ENCODE measurements around the gene MRS2. TPM values are rescaled to one million over a fixed set of nuclear protein-coding genes. Genes with fewer than 3 reads are reported as not detected.

MRS2 gene
- 25.2 and 37.3 TPM in 2 replicates for total RNA-seq (2014; rRNA removed; shearing (Covaris generic); ENCODE audit: low replicate concordance)

- Histone ChIP-seq H3K4me2 (ENCODE audit: low read depth, low read length, poor library complexity, severe bottlenecking) (peak within 1 kb of the TSS; percentile 84), H2AFZ (ENCODE audit: low read length) (peak within 1 kb of the TSS; percentile 84), H3K79me2 (ENCODE audit: low read length) (peaks cover 60% of the 10 kb centered on the region), H3K9ac (ENCODE audit: low read length) (peak within 1 kb of the TSS; percentile 93), H3K4me3 (ENCODE audit: low read length) (peak within 1 kb of the TSS; percentile 81), H4K20me1 (ENCODE audit: insufficient read depth, low read depth, low read length) (no peaks in the 10 kb centered on the region), H3K9me3 (ENCODE audit: low read length) (no peaks in the 10 kb centered on the region), H3K9me2 (replicated peaks; ENCODE audit: insufficient read depth, low read length) (peaks cover 7% of the 10 kb centered on the region; the same call in 1 of the 2 replicates), H3K27me3 (ENCODE audit: low read length) (no peaks in the 10 kb centered on the region), H3K27ac (ENCODE audit: low read length) (peak within 1 kb of the TSS; percentile 49), H3K36me3 (ENCODE audit: insufficient read depth, low read length) (peaks cover 26% of the 10 kb centered on the region; the same call in 1 of the 2 replicates), H3K4me1 (ENCODE audit: low read length) (peaks cover 55% of the 10 kb centered on the region)
- peak; percentile 89 for DNase-seq
Observed at GRCh38 chr6:24402697-24403500, at the start of gene MRS2. Gene MRS2 (plus strand): TSS chr6:24402936. CDS start chr6:24403047, 111 bp downstream.

- no peak overlapping the region for H3K4me2 ChIP-seq (ENCODE audit: low read depth, low read length, poor library complexity, severe bottlenecking)
- DNase-seq: no peak
- no peaks in the 10 kb centered on the region for H4K20me1 ChIP-seq (ENCODE audit: insufficient read depth, low read depth, low read length)
- H3K79me2 ChIP-seq (ENCODE audit: low read length): no peaks in the 10 kb centered on the region
- no peak overlapping the region for H2AFZ ChIP-seq (ENCODE audit: low read length)
- no peak overlapping the region for H3K27ac ChIP-seq (ENCODE audit: low read length)
- no peak overlapping the region for H3K4me3 ChIP-seq (ENCODE audit: low read length)
- H3K9me2 ChIP-seq (replicated peaks; ENCODE audit: insufficient read depth, low read length): no peaks in the 10 kb centered on the region
- H3K27me3 ChIP-seq (ENCODE audit: low read length): no peaks in the 10 kb centered on the region
- H3K36me3 ChIP-seq (ENCODE audit: insufficient read depth, low read length): no peaks in the 10 kb centered on the region
- H3K9me3 ChIP-seq (ENCODE audit: low read length): no peaks in the 10 kb centered on the region
- no peaks in the 10 kb centered on the region for H3K4me1 ChIP-seq (ENCODE audit: low read length)
- H3K9ac ChIP-seq (ENCODE audit: low read length): no peak overlapping the region
Observed at GRCh38 chr6:24353861-24354260, 48.9 kb upstream of the MRS2 start.

GRCh38 chr6:24355393-24355792 is 47.3 kb upstream of the MRS2 start:
- no peak overlapping the region for H3K4me3 ChIP-seq (ENCODE audit: low read length)
- H3K4me2 ChIP-seq (ENCODE audit: low read depth, low read length, poor library complexity, severe bottlenecking): no peak overlapping the region
- no peaks in the 10 kb centered on the region for H3K27me3 ChIP-seq (ENCODE audit: low read length)
- DNase-seq: no peak
- no peaks in the 10 kb centered on the region for H3K36me3 ChIP-seq (ENCODE audit: insufficient read depth, low read length)
- peaks cover 9% of the 10 kb centered on the region for H3K4me1 ChIP-seq (ENCODE audit: low read length)
- no peak overlapping the region for H3K27ac ChIP-seq (ENCODE audit: low read length)
- H3K9me3 ChIP-seq (ENCODE audit: low read length): no peaks in the 10 kb centered on the region
- no peaks in the 10 kb centered on the region for H4K20me1 ChIP-seq (ENCODE audit: insufficient read depth, low read depth, low read length)
- H3K9ac ChIP-seq (ENCODE audit: low read length): no peak overlapping the region
- H3K79me2 ChIP-seq (ENCODE audit: low read length): no peaks in the 10 kb centered on the region
- no peaks in the 10 kb centered on the region for H3K9me2 ChIP-seq (replicated peaks; ENCODE audit: insufficient read depth, low read length)
- H2AFZ ChIP-seq (ENCODE audit: low read length): no peak overlapping the region

DNA sequence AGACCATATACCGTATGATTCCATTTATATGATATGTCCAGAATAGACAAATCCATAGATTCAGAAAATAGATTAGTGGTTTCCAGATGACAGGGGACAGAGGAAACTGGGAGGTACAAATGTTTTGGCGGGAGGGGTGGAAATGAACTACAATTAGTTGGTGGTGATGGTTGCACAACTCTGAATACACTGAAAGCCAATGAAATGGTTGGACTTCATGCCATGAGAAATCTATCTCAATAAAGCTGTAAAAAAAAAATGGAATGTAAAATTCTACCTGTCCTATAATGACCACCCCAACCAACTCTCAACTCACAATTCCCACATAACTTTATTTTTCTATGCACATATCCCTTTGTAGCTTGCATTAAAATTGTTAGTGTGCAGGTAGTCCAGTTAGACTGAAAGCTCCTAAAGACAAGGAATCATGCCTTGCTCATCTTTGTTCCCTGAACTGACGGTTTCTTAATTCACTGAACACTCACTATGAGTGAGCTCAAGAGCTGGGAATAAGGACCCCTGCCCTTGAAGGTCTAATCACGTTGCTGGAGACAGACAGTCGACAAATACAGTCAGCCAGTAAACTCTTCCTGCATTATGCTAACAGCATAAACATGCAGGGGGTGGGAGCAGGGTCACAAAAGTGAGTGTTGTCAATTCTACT is 46.3 kb upstream of the MRS2 start:
- no peak overlapping the region for H3K27ac ChIP-seq (ENCODE audit: low read length)
- no peak for DNase-seq
- H3K79me2 ChIP-seq (ENCODE audit: low read length): no peaks in the 10 kb centered on the region
- H3K4me3 ChIP-seq (ENCODE audit: low read length): no peak overlapping the region
- no peak overlapping the region for H2AFZ ChIP-seq (ENCODE audit: low read length)
- no peaks in the 10 kb centered on the region for H3K9me3 ChIP-seq (ENCODE audit: low read length)
- no peaks in the 10 kb centered on the region for H3K27me3 ChIP-seq (ENCODE audit: low read length)
- no peaks in the 10 kb centered on the region for H3K36me3 ChIP-seq (ENCODE audit: insufficient read depth, low read length)
- H3K4me1 ChIP-seq (ENCODE audit: low read length): peaks cover 9% of the 10 kb centered on the region
- no peak overlapping the region for H3K4me2 ChIP-seq (ENCODE audit: low read depth, low read length, poor library complexity, severe bottlenecking)
- H3K9me2 ChIP-seq (replicated peaks; ENCODE audit: insufficient read depth, low read length): no peaks in the 10 kb centered on the region
- H3K9ac ChIP-seq (ENCODE audit: low read length): no peak overlapping the region
- no peaks in the 10 kb centered on the region for H4K20me1 ChIP-seq (ENCODE audit: insufficient read depth, low read depth, low read length)

DNA sequence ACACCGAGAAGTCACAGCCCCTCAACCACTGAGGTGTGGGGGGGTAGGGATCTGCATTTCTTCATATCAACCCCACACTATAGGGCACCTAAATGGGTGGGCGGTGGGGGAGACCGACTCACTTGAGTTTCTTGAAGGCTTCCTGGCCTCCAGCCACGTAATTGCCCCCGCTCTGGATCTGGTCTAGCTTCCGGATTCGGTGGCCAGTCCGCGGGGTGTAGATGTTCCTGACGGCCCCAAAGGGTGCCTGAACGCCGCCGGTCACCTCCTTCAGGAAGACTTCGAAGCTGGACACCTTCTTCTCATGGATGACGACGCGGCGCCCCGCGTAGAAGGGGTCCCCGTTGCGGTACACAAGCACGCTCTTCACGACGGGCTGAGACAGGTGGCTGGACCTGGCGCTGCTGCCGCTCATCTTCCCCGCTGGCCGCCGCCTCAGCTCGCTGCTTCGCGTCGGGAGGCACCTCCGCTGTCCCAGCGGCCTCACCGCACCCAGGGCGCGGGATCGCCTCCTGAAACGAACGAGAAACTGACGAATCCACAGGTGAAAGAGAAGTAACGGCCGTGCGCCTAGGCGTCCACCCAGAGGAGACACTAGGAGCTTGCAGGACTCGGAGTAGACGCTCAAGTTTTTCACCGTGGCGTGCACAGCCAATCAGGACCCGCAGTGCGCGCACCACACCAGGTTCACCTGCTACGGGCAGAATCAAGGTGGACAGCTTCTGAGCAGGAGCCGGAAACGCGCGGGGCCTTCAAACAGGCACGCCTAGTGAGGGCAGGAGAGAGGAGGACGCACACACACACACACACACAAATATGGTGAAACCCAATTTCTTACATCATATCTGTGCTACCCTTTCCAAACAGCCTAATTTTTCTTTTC is 45.2 kb upstream of the MRS2 start, which contains the start of gene DCDC2:
Gene DCDC2, minus strand, starts transcription at position 724 of the 883 bp plus-strand sequence. Its CDS starts 309 bp downstream, at position 415.
- H3K27ac ChIP-seq (ENCODE audit: low read length): no peak within 1 kb of the TSS
- H3K4me3 ChIP-seq (ENCODE audit: low read length): no peak within 1 kb of the TSS
- DNase-seq: no peak
- H3K4me2 ChIP-seq (ENCODE audit: low read depth, low read length, poor library complexity, severe bottlenecking): no peak within 1 kb of the TSS
- H3K9me3 ChIP-seq (ENCODE audit: low read length): no peaks in the 10 kb centered on the region
- H4K20me1 ChIP-seq (ENCODE audit: insufficient read depth, low read depth, low read length): no peaks in the 10 kb centered on the region
- no peaks in the 10 kb centered on the region for H3K27me3 ChIP-seq (ENCODE audit: low read length)
- no peak within 1 kb of the TSS for H2AFZ ChIP-seq (ENCODE audit: low read length)
- no peaks in the 10 kb centered on the region for H3K9me2 ChIP-seq (replicated peaks; ENCODE audit: insufficient read depth, low read length)
- H3K36me3 ChIP-seq (ENCODE audit: insufficient read depth, low read length): no peaks in the 10 kb centered on the region
- H3K4me1 ChIP-seq (ENCODE audit: low read length): peaks cover 9% of the 10 kb centered on the region
- H3K79me2 ChIP-seq (ENCODE audit: low read length): no peaks in the 10 kb centered on the region
- no peak within 1 kb of the TSS for H3K9ac ChIP-seq (ENCODE audit: low read length)

DNA sequence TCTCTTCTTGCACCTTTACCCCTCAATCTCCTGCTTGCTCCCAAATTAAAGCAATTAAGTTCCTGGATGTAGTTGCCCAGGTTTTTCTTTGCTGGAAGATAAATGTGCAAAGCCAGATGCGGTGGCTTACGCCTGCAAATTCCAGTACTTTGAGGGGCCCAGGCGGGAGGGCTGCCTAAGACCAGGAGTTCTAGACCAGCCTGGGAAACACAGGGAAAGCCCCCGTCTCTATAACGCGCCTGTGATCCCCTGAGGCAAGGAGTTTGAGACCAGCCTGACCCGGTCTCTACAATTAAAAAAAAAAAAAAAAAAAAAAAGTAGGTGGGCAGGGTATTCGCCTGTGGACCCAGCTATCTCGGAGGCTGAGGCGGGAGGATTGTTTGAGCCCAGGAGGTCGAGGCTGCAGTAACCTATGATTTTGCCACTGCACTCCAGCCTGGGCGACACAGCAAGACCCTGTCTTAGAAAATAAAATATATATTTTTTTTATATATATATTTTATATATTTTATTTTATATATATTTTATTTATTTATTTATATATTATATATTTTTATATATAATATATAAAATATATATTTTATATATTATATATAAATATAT is 44.4 kb upstream of the MRS2 start:
- Histone ChIP-seq H3K4me1 (ENCODE audit: low read length) (peaks cover 9% of the 10 kb centered on the region), H3K79me2 (ENCODE audit: low read length) (no peaks in the 10 kb centered on the region), H3K9me3 (ENCODE audit: low read length) (no peaks in the 10 kb centered on the region), H2AFZ (ENCODE audit: low read length) (no peak overlapping the region), H3K27me3 (ENCODE audit: low read length) (no peaks in the 10 kb centered on the region), H3K36me3 (ENCODE audit: insufficient read depth, low read length) (no peaks in the 10 kb centered on the region), H4K20me1 (ENCODE audit: insufficient read depth, low read depth, low read length) (no peaks in the 10 kb centered on the region), H3K27ac (ENCODE audit: low read length) (no peak overlapping the region), H3K9ac (ENCODE audit: low read length) (no peak overlapping the region), H3K4me3 (ENCODE audit: low read length) (no peak overlapping the region), H3K9me2 (replicated peaks; ENCODE audit: insufficient read depth, low read length) (no peaks in the 10 kb centered on the region), H3K4me2 (ENCODE audit: low read depth, low read length, poor library complexity, severe bottlenecking) (no peak overlapping the region)
- no peak for DNase-seq

DNA sequence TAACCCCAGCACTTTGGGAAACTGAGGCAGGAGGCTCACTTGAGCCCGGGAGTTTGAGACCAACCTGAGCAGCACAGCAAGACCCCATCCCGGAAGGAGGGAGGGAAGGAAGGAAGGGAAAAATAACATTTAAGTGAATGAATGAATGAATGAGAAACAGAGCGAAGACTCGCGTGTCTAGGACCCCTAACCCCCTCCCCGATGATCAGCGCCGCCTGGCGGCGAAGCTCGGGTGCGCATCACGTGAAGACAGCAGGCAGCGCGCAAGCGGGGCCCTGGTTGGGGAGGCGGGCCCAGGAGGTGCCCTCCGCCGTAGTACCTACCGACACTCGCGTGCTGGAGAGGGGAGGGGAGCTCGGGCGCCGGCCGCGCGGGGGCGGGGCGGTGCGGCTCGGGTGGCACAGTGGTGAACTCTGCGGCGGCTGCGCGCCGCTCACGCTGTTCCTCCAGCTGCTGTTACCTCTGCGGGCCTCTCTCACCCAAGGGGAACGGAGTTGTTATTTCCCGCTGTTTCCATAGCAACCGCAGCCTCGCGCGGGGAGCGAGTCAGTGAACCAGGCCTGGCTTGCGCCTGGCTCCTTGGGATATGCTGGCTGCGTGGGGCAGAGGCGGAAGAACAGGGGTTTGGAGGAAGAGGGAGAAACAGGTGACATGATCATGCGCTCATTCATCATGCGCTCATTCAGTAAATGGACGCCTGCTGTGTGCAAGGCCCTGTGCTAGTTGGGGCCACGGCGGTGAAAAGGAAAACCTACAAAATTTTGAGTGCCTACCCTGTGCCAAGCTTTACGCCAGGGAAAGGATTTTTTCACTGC is 42.9 kb upstream of the MRS2 start:
- Histone ChIP-seq H3K27ac (ENCODE audit: low read length) (no peak overlapping the region), H3K9me3 (ENCODE audit: low read length) (no peaks in the 10 kb centered on the region), H3K79me2 (ENCODE audit: low read length) (no peaks in the 10 kb centered on the region), H3K9ac (ENCODE audit: low read length) (peak overlapping the region; percentile 22), H3K4me1 (ENCODE audit: low read length) (peaks cover 9% of the 10 kb centered on the region), H3K36me3 (ENCODE audit: insufficient read depth, low read length) (no peaks in the 10 kb centered on the region), H3K4me2 (ENCODE audit: low read depth, low read length, poor library complexity, severe bottlenecking) (peak overlapping the region; percentile 75), H4K20me1 (ENCODE audit: insufficient read depth, low read depth, low read length) (no peaks in the 10 kb centered on the region), H3K27me3 (ENCODE audit: low read length) (no peaks in the 10 kb centered on the region), H2AFZ (ENCODE audit: low read length) (peak overlapping the region; percentile 45), H3K4me3 (ENCODE audit: low read length) (peak overlapping the region; percentile 64), H3K9me2 (replicated peaks; ENCODE audit: insufficient read depth, low read length) (no peaks in the 10 kb centered on the region)
- peak; percentile 96 for DNase-seq
